ENCODE results near the gene CFAP100. TPM values are rescaled to one million over a fixed set of nuclear protein-coding genes. Genes with fewer than 3 reads are reported as not detected.

Gene CFAP100
- total RNA-seq, 5 donors from 2014 or later (not counting 1 experiment from before 2014, with no cell fraction given): not detected

DNA sequence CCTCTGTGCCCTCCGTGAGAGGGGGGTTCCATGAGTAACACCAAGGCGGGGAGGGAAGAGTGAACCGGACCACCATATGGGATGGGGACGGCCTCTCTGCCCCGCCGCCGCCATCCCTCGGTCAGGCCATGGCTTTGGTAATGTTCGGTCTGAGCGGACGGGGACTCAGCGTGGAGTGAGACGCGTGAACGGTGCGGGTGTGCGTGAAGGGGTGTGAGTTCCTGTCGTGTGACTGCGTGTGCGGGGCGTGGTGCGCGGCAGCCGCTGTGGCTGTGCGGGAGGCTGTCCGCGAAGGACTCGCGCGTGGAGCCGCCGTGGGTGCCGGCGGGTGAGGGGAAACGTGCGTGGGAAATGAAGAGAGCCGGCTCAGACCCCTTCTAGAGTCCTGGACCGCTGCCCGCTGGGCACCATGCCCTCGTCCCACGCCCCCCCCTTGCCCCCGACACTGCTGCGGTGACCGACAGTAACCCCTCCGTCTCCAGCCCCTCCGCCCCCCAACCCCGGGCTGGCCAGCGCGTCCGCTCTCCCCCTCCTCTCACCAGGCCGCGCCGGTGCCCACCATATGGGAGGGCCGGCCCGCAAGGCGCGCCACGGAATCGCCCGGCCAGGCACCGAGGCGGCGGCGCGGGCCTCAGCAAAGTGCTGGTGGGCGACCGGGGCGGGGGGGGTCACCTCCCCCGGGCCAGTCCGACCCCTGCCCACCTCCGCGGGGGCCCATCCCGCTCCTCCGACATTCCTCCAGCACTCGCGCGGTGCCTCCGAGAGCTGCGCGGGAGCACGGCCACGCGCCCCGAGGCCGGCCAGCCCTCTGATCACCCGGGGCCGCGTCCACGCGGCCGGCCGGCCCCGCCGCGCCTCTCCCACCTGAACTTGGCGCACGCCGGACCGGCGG is 38.1 kb upstream of the CFAP100 start:
- Histone ChIP-seq H3K9me3 (no peaks in the 10 kb centered on the region), H3K27ac (ENCODE audit: low read length) (no peak overlapping the region), H3K36me3 (ENCODE audit: control insufficient read depth in 2 of 2, extremely low read depth in 1 of 2, insufficient read depth in 1 of 2, low read length in 1 of 2) (no peaks in the 10 kb centered on the region), H3K4me3 (ENCODE audit: control insufficient read depth in 1 of 2, extremely low read depth in 1 of 2, low read length in 1 of 2) (peak overlapping the region; percentile 37 to 49), H3K27me3 (replicated peaks in 1 of 2; ENCODE audit: control insufficient read depth in 2 of 2, extremely low read depth in 1 of 2, insufficient read depth in 2 of 2, low read length in 1 of 2) (peaks cover 14 to 65% of the 10 kb centered on the region in 2 experiments), H3K4me1 (ENCODE audit: control insufficient read depth in 1 of 2, extremely low read depth in 1 of 2, insufficient read depth in 2 of 2, low read length in 2 of 2) (peaks cover 6 to 22% of the 10 kb centered on the region in 2 experiments)
- Mint-ChIP-seq H3K27me3 (peaks cover 32 to 49% of the 10 kb centered on the region in 2 donors), H3K27ac (peak overlapping the region in 1 of 2 donors; percentile 40), H3K36me3 (no peaks in the 10 kb centered on the region), H3K9me3 (no peaks in the 10 kb centered on the region), H3K4me3 (peak overlapping the region; percentile 78 to 90 (median 85)), H3K4me1 (peaks cover 15 to 21% (median 18%) of the 10 kb centered on the region in 3 donors)
- CTCF ChIA-PET: no interaction called here
- 3% methylated on average over 90 of the region's 100 CpGs for WGBS (ENCODE audit: insufficient coverage)
- peak in 10 of 35 experiments; percentile 8 to 40 (median 16) for DNase-seq
- POLR2A ChIA-PET: no interaction called here
- peak in 3 of 4 experiments; percentile 9 to 21 (median 15) for ATAC-seq (replicated peaks in 1 of 4)

DNA sequence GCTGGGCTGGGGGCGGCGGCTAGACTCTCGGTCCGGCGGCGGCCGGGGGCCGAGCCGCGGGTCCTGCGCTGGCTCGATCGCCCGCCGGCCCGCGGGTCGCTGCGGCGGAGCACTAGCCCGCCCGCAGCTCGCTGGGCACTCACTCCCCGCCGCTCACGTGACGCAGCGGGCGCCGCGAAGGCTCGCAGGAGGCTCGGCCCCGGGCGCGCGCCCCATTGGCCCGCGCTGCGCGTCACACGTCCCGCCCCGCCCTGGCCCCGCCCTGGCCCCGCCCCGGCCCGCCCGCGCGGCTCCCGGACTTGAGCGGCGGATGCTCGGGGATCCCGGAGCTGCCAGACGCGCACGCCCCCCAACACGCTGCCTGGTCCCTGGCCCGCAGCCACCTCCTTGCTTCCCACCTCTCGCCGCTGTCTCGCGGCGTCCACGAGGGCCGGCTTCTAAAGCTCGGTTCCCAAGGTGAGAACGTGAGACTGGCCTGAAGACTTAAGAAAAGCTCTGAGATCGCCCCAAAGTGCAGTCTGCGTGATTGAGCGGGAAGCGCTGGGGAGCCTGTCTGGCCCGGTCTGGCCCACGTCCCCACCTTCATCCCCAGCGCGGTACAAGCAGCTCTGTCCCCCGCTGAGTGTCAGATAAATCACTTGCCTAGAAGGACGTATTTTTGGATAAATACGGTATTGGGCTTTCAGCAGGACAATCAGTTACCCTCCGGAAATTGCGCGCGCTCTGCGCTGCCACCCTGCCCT is 37.2 kb upstream of the CFAP100 start, which contains the start of gene KLF15:
Gene KLF15 (minus strand): TSS at position 114 of the 743 bp plus-strand sequence. CDS start 4,486 bp downstream, outside the sequence.
- peaks cover 15 to 21% (median 18%) of the 10 kb centered on the region in 3 donors for H3K4me1 Mint-ChIP-seq
- H3K27ac Mint-ChIP-seq: peak within 1 kb of the TSS; percentile 28 to 40
- Histone ChIP-seq H3K27me3 (replicated peaks in 1 of 2; ENCODE audit: control insufficient read depth in 2 of 2, extremely low read depth in 1 of 2, insufficient read depth in 2 of 2, low read length in 1 of 2) (peaks cover 14 to 69% of the 10 kb centered on the region in 2 experiments), H3K9me3 (no peaks in the 10 kb centered on the region), H3K36me3 (ENCODE audit: control insufficient read depth in 2 of 2, extremely low read depth in 1 of 2, insufficient read depth in 1 of 2, low read length in 1 of 2) (no peaks in the 10 kb centered on the region), H3K4me3 (ENCODE audit: control insufficient read depth in 1 of 2, extremely low read depth in 1 of 2, low read length in 1 of 2) (peak within 1 kb of the TSS; percentile 50 to 62), H3K27ac (ENCODE audit: low read length) (no peak within 1 kb of the TSS), H3K4me1 (ENCODE audit: control insufficient read depth in 1 of 2, extremely low read depth in 1 of 2, insufficient read depth in 2 of 2, low read length in 2 of 2) (peaks cover 6 to 22% of the 10 kb centered on the region in 2 experiments)
- H3K4me3 Mint-ChIP-seq: peak within 1 kb of the TSS; percentile 82 to 90 (median 85)
- DNase-seq: peak; percentile 29 to 83 (median 63)
- ChIA-PET POLR2A (interaction anchor here in 1 of 2 donors (0.5 kb wide), 1 partner anchor 762 kb away, joined by 5 read pairs; no protein-coding TSS in a partner anchor), CTCF (no interaction called here)
- H3K36me3 Mint-ChIP-seq: no peaks in the 10 kb centered on the region
- peaks cover 37 to 54% of the 10 kb centered on the region in 2 donors for H3K27me3 Mint-ChIP-seq
- under 1% methylated on average over 78 of the region's 86 CpGs for WGBS (ENCODE audit: insufficient coverage)
- ATAC-seq (replicated peaks in 1 of 4): peak; percentile 90 to 94 (median 93)
- H3K9me3 Mint-ChIP-seq: no peaks in the 10 kb centered on the region

DNA sequence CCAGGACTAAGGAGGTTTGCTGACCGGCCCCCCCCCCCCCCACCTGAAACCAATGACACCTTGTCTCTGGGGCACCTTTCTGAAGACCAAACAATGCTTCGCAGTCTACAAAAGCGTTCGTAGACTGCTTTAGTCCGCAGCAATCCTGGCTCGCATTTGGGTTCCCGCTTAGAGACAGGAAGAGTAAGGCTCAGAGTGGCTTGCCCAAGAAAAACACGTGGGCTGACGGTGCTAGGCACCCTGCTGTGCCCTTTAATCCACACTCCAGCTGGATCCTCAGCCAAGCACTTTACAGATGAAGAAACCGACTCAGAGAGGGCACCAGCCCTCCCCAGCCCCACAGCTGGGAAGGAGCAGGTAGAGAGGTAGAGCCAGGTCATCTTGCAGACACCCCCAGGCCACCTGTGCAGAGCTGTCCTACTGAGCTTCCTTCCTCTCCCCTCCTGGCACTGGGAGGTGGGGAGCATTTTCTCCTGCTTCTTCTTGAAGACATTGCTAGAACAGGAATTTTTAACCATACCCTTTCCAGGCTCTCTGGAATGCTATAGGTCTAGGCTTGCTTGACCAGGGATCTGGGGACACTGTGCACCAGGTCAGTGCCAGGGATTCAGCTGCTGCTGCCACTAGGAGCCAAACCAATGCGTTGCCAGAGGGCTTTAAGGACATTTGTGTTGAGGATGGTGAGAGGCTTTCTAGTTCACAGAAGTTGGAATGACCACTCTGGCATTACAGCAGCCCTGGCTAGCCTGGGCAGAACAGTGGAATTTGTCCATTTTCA is 36.5 kb upstream of the CFAP100 start:
- peak overlapping the region; percentile 82 to 86 (median 85) for H3K4me3 Mint-ChIP-seq
- 21% methylated on average over 7 of the region's 11 CpGs for WGBS (ENCODE audit: insufficient coverage)
- CTCF ChIA-PET: interaction anchor here in 1 of 2 donors (0.6 kb wide), 1 partner anchor 1629 kb away, joined by 3 read pairs; no protein-coding TSS in a partner anchor
- Histone ChIP-seq H3K4me3 (ENCODE audit: control insufficient read depth in 1 of 2, extremely low read depth in 1 of 2, low read length in 1 of 2) (peak overlapping the region; percentile 50 to 62), H3K9me3 (no peaks in the 10 kb centered on the region), H3K36me3 (ENCODE audit: control insufficient read depth in 2 of 2, extremely low read depth in 1 of 2, insufficient read depth in 1 of 2, low read length in 1 of 2) (no peaks in the 10 kb centered on the region), H3K27me3 (replicated peaks in 1 of 2; ENCODE audit: control insufficient read depth in 2 of 2, extremely low read depth in 1 of 2, insufficient read depth in 2 of 2, low read length in 1 of 2) (peaks cover 14 to 66% of the 10 kb centered on the region in 2 experiments), H3K27ac (ENCODE audit: low read length) (no peak overlapping the region), H3K4me1 (ENCODE audit: control insufficient read depth in 1 of 2, extremely low read depth in 1 of 2, insufficient read depth in 2 of 2, low read length in 2 of 2) (peaks cover 6 to 22% of the 10 kb centered on the region in 2 experiments)
- peaks cover 38 to 56% of the 10 kb centered on the region in 2 donors for H3K27me3 Mint-ChIP-seq
- peak in 1 of 35 experiments; percentile 5 for DNase-seq
- peaks cover 15 to 21% (median 18%) of the 10 kb centered on the region in 3 donors for H3K4me1 Mint-ChIP-seq
- no peaks in the 10 kb centered on the region for H3K9me3 Mint-ChIP-seq
- peak in 3 of 4 experiments; percentile 4 to 5 (median 4) for ATAC-seq (replicated peaks in 1 of 4)
- POLR2A ChIA-PET: interaction anchor here in 1 of 2 donors (0.5 kb wide), 1 partner anchor 763 kb away, joined by 5 read pairs; no protein-coding TSS in a partner anchor
- no peak overlapping the region for H3K27ac Mint-ChIP-seq
- H3K36me3 Mint-ChIP-seq: no peaks in the 10 kb centered on the region

DNA sequence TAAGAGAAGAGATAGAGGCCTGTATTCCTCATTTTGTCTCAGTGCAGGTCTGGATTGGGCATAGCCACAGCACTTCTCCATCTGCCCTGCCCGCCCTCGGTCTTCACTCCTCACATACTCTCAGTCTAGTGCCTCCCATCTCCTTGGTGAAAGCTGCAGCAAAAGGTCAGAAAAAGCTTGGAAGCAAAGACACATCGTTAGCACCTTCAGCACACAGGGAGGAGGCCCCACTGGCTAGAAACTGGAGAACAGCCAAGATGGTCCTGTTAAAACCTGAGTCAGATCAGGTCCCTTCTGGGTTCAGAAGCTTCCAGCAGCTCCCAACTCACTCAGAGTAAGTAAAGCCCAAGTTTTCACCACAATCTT is 35.9 kb upstream of the CFAP100 start:
- H3K27ac Mint-ChIP-seq: no peak overlapping the region
- ATAC-seq (replicated peaks in 1 of 4) (no peak), DNase-seq (no peak)
- H3K36me3 Mint-ChIP-seq: no peaks in the 10 kb centered on the region
- peaks cover 15 to 21% (median 18%) of the 10 kb centered on the region in 3 donors for H3K4me1 Mint-ChIP-seq
- peaks cover 6 to 22% of the 10 kb centered on the region in 2 experiments for H3K4me1 ChIP-seq (ENCODE audit: control insufficient read depth in 1 of 2, extremely low read depth in 1 of 2, insufficient read depth in 2 of 2, low read length in 2 of 2)
- H3K9me3 ChIP-seq: no peaks in the 10 kb centered on the region
- no peaks in the 10 kb centered on the region for H3K36me3 ChIP-seq (ENCODE audit: control insufficient read depth in 2 of 2, extremely low read depth in 1 of 2, insufficient read depth in 1 of 2, low read length in 1 of 2)
- H3K9me3 Mint-ChIP-seq: no peaks in the 10 kb centered on the region
- ChIA-PET POLR2A (no interaction called here), CTCF (no interaction called here)
- peaks cover 14 to 65% of the 10 kb centered on the region in 2 experiments for H3K27me3 ChIP-seq (replicated peaks in 1 of 2; ENCODE audit: control insufficient read depth in 2 of 2, extremely low read depth in 1 of 2, insufficient read depth in 2 of 2, low read length in 1 of 2)
- H3K27ac ChIP-seq (ENCODE audit: low read length): no peak overlapping the region
- WGBS (ENCODE audit: insufficient coverage): 58% methylated on average over 1 of the region's 3 CpGs
- no peak overlapping the region for H3K4me3 ChIP-seq (ENCODE audit: control insufficient read depth in 1 of 2, extremely low read depth in 1 of 2, low read length in 1 of 2)
- peak overlapping the region in 2 of 3 donors; percentile 7 to 85 for H3K4me3 Mint-ChIP-seq
- peaks cover 38 to 56% of the 10 kb centered on the region in 2 donors for H3K27me3 Mint-ChIP-seq

DNA sequence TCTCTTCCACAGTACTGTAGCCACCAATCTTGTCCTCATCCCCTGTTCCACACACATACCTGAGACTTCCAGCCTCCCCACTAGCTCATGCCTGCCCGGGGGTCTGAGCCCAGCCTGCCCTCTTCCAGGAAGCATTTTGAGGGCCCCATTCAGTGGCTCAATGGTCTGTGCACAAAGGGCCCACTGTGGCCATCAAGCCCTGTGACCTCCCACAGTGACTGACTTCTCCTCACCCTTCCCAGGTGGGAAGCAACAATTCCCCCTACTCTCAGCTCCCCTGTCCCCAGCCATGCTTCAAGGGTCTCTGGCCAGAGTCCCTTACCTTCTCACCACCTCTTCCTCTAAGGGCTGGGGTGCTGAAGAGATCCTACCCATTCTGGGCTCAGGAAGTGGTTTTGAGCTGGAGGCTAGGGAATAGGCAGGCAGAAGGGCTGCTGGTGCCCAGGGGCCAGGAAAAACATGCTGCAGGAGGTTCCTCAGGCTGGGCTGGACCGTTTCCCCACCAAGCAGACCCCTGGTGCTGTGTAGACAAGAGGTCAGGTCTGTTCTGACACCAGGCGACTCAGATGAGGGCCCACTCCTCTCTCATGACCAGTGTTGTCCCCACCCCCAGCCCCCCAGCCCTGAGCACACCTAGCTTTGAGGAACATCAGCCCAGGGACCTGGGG is 34.5 kb upstream of the CFAP100 start:
- no peak overlapping the region for H3K4me3 Mint-ChIP-seq
- 59% methylated on average over 2 of the region's 3 CpGs for WGBS (ENCODE audit: insufficient coverage)
- DNase-seq: no peak

More for the DNA sequence above, 34.5 kb upstream of the CFAP100 start:
- H3K27ac ChIP-seq (ENCODE audit: low read length): no peak overlapping the region
- H3K27ac Mint-ChIP-seq: no peak overlapping the region
- no peak for ATAC-seq (replicated peaks in 1 of 4)
- H3K4me3 ChIP-seq (ENCODE audit: control insufficient read depth in 1 of 2, extremely low read depth in 1 of 2, low read length in 1 of 2): no peak overlapping the region
- peaks cover 6 to 22% of the 10 kb centered on the region in 2 experiments for H3K4me1 ChIP-seq (ENCODE audit: control insufficient read depth in 1 of 2, extremely low read depth in 1 of 2, insufficient read depth in 2 of 2, low read length in 2 of 2)
- peaks cover 38 to 62% of the 10 kb centered on the region in 2 donors for H3K27me3 Mint-ChIP-seq
- no peaks in the 10 kb centered on the region for H3K36me3 ChIP-seq (ENCODE audit: control insufficient read depth in 2 of 2, extremely low read depth in 1 of 2, insufficient read depth in 1 of 2, low read length in 1 of 2)
- H3K9me3 ChIP-seq: no peaks in the 10 kb centered on the region
- H3K4me1 Mint-ChIP-seq: peaks cover 15 to 21% (median 18%) of the 10 kb centered on the region in 3 donors
- no peaks in the 10 kb centered on the region for H3K36me3 Mint-ChIP-seq
- peaks cover 14 to 55% of the 10 kb centered on the region in 2 experiments for H3K27me3 ChIP-seq (replicated peaks in 1 of 2; ENCODE audit: control insufficient read depth in 2 of 2, extremely low read depth in 1 of 2, insufficient read depth in 2 of 2, low read length in 1 of 2)
- POLR2A ChIA-PET: interaction anchor here in 1 of 2 donors (0.6 kb wide), 1 partner anchor 290 kb away, joined by 6 read pairs; no protein-coding TSS in a partner anchor
- no peaks in the 10 kb centered on the region for H3K9me3 Mint-ChIP-seq
- CTCF ChIA-PET: no interaction called here
